ENCODE data around the gene NDOR1. TPM values are rescaled to one million over a fixed set of nuclear protein-coding genes. Genes with fewer than 3 reads are reported as not detected.

NDOR1 gene
- 3.6 TPM in 2 replicates for total RNA-seq

DNA sequence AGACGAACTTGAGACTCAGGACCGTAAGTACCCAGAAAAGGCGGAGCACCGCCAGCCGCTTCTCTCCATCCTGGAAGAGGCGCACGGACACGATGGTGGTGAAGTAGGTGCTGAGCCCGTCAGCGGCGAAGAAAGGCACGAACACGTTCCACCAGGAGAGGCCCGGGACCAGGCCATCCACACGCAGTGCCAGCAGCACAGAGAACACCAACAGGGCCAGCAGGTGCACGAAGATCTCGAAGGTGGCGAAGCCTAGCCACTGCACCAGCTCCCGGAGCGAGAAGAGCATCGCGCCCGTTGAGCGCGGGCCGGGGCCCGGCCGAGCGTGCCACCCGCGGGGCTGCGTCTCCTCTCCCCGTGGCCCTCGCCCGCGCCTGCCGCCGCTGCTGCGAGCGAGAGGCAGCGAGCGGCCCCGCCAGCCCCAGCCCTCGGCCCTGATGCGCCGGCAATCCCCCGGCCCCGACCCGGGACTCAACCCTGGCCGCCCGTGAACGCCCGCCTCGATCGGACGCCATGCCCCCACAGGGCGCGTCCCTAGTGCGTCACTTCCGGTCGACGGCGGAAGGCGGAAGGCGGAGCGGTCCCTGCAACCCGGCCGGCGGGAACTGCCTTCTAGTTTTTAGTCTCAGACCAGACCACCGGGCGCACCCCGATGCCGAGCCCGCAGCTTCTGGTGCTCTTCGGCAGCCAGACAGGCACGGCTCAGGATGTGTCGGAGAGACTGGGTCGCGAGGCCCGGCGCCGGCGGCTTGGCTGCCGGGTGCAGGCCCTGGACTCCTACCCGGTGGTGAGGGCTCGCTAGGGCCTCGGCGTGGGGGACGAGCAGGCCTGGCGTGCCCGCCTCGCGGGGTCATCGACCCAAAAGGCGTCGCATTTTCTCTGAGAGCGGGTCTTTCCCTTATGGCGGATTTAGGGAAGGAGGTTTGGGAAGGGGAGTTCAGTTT lies at the start of gene NDOR1, which contains the start of gene TMEM203:
Gene NDOR1 (plus strand): TSS at position 575 of the 944 bp plus-strand sequence. CDS start 78 bp downstream, at position 653.
Gene TMEM203 (minus strand): TSS at position 523 of the 944 bp plus-strand sequence. CDS start 234 bp downstream, at position 289.

GRCh38 chr9:137169896-137170358 lies 35.6 kb upstream of the NDOR1 start, which contains the start of gene LRRC26:
LRRC26 (minus strand) TSS chr9:137170051; CDS start chr9:137169943, 108 bp downstream.

GRCh38 chr9:137188490-137189296 lies 16.8 kb upstream of the NDOR1 start, which contains the start of the genes ANAPC2 and SSNA1:
ANAPC2 (minus strand) TSS chr9:137188560; CDS start chr9:137188532, 28 bp downstream.
SSNA1 (plus strand) TSS chr9:137188676; CDS start chr9:137188727, 51 bp downstream.

GRCh38 chr9:137200311-137201204 lies 4.9 kb upstream of the NDOR1 start, which contains the start of gene TPRN:
TPRN (minus strand) TSS chr9:137200741; CDS start chr9:137200711, 30 bp downstream.

DNA sequence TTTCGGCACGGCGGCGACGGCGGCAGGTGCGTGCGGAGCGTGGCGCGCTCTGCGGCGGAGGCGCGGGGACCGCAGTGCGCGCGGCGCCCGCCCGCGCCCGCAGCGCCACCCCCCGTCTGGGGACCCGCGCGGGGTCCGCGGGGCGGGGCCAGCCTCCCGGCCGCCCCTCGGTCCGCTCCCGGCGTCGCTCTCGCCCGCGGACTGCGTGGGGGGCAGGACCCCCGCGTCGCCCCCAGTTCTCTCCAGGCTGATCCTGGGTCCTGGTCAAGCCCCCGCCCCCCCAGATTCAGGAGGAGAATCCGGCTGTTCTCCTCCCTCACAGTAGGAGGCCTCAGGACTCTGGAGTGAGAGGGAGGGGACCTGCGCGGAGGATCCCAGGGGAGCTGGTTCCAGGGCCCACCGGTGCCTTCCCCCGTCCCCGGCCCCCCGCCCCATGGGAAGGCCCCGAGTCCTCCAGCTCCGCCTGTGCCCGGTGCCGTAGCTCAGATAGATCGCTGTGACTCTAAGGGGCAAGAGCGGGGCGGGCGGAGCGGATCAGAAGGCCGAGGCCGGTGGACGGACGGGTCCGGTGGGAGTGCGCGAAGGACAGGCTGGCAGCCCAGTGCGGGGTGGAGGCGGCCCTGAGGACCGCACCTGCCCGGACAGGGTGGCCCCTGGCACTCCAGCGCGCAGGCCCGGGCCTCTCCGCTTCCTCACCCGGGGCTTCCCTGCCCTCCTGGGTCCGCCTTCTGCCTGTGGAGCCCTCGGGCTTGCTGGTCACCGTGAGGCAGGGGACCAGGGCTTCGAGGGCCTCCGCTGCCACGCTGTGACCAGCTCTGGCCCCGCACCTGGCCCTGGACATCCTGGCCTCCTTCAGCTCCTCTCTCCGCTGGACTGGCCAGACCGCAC lies 16.9 kb downstream of the NDOR1 start, which contains the start of gene RNF208:
Gene RNF208 (minus strand): TSS at position 51 of the 888 bp plus-strand sequence. CDS start 1,028 bp downstream, outside the sequence.

DNA sequence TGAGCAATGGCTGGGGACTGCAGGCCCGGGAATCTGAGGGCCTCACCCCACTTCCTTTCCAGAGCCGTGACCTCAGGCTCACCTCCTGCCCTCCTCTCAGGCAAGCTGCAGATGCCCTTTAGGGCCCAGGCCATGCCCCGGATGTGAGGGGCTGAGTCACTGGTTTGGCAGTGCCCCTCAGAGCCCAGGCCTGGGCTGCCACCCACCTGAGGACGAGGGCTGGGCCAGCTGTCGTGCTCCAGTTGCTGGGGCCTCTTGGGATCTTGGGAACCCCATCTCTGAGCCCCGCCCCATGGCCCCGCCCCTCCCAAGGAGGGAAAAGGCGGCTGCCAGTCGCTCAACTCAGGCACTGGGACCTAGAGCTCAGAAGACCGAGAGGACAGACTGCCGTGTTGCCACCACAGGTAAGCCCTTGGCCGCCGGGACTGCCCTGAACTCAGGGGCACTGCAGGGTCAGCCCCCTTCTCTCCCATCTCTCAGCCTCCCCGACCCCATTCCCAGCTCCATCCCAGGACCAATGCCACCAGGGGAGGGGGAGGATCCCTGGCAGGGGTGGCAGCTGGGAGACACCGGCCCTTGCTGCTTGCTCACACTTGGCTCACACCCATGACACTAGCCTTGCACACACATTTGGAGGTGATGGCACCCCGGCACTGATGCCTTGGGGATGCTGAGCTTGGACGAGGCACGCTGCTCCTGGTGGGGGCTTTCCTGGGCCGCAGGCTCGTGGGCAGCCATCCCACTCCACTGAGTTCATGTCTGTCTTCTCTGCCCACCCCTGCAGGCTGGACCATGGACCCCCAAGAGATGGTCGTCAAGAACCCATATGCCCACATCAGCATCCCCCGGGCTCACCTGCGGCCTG lies 19.6 kb downstream of the NDOR1 start, which contains the start of gene CYSRT1:
Gene CYSRT1 (plus strand): TSS at position 345 of the 865 bp plus-strand sequence. CDS start 448 bp downstream, at position 793.

GRCh38 chr9:137227054-137227852 lies 21.8 kb downstream of the NDOR1 start, which contains the start of gene RNF224:
RNF224 (plus strand) TSS chr9:137227502; CDS start chr9:137228336, 834 bp downstream.

GRCh38 chr9:137230705-137231371 lies 25.3 kb downstream of the NDOR1 start, which contains the start of gene SLC34A3:
SLC34A3 (plus strand) TSS chr9:137230901; CDS start chr9:137231703, 802 bp downstream.

GRCh38 chr9:137240841-137241489 lies 35.5 kb downstream of the NDOR1 start, which contains the start of gene TUBB4B:
TUBB4B (plus strand) TSS chr9:137241287; CDS start chr9:137241361, 74 bp downstream.

GRCh38 chr9:137251194-137251461 lies 45.6 kb downstream of the NDOR1 start, which contains the start of gene STPG3:
STPG3 (plus strand) TSS chr9:137251286; CDS start chr9:137251287, 1 bp downstream.

DNA sequence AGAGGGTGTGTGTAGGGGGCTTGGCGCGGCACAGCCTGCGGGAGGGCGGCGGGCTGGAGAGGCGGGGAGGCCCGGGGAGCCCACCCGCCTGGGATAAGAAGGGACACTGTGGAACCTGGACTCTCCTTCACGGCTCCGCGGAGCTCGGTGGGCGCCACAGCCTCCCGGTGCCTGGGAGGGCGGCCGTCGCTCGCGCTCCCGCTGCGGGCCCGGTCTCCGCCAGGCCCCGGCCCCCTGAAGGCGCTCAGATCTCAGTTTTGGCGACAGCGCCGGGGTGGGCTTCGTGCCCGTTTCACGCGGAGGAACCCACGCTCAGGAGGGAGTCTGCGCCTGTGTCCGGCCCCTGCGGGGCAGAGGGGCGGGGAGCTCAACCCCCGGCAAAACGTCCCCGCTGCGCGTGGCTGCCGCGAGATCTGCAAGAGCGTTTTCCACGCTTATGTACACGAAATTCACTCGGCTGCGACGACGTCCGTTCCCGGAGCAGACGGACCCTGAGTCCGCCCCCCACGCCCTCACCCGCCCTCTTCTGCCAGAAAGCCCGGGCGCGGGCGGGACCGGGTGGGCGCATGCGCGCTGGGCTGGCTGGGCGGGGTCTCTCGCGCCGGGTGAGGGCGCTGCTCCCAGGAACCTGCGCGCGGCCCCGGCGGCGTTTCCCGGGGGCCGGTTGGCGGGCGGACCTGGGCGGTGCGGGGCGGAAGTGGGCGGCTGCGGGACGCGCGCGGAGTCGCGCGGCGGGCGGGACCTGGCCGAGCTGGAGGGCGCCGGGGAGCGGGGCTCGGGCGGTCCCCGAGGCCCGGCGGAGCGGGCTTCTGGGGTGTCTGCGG lies 49.3 kb downstream of the NDOR1 start, which contains the start of gene NELFB:
Gene NELFB (plus strand): TSS at position 704 of the 824 bp plus-strand sequence.

Other genes starting within 250 kb of the NDOR1 start
- gene PTGDS, start 228.2 kb upstream of the NDOR1 start, total RNA-seq = 0.65 TPM in 1 of 2 replicates, not detected in the other
- not detected in 2 replicates for gene LCNL1, start 222.7 kb upstream of the NDOR1 start, total RNA-seq
- gene PAXX, start 213.3 kb upstream of the NDOR1 start, total RNA-seq = 18.8 and 26.0 TPM in 2 replicates
- 0.32 TPM in 1 of 2 replicates, not detected in the other for gene CLIC3, start 209.1 kb upstream of the NDOR1 start, total RNA-seq
- gene ABCA2, start 177.5 kb upstream of the NDOR1 start, total RNA-seq = 4.0 and 8.4 TPM in 2 replicates
- not detected in 2 replicates for gene FUT7, start 173.6 kb upstream of the NDOR1 start, total RNA-seq
- 28.3 and 29.2 TPM in 2 replicates for gene NPDC1, start 159.5 kb upstream of the NDOR1 start, total RNA-seq
- not detected in 2 replicates for gene ENTPD2, start 151.6 kb upstream of the NDOR1 start, total RNA-seq
- 15.3 and 19.3 TPM in 2 replicates for gene SAPCD2, start 135.1 kb upstream of the NDOR1 start, total RNA-seq
- gene UAP1L1, start 128.2 kb upstream of the NDOR1 start, total RNA-seq = 6.2 and 15.8 TPM in 2 replicates
- gene MAN1B1, start 118.7 kb upstream of the NDOR1 start, total RNA-seq = 57.0 and 64.3 TPM in 2 replicates
- gene DPP7, start 91.0 kb upstream of the NDOR1 start, total RNA-seq = 63.1 and 69.8 TPM in 2 replicates
- gene GRIN1, start 66.5 kb upstream of the NDOR1 start, total RNA-seq = under 0.01 TPM in 2 replicates
- not detected in 2 replicates for gene LRRC26, start 35.6 kb upstream of the NDOR1 start, total RNA-seq
- not detected in 2 replicates for gene TMEM210, start 33.6 kb upstream of the NDOR1 start, total RNA-seq
- gene ANAPC2, start 17.1 kb upstream of the NDOR1 start, total RNA-seq = 22.7 and 24.6 TPM in 2 replicates
- gene SSNA1, start 17.0 kb upstream of the NDOR1 start, total RNA-seq = 105 and 126 TPM in 2 replicates
- gene TPRN, start 5.0 kb upstream of the NDOR1 start, total RNA-seq = 4.6 and 5.5 TPM in 2 replicates
- 30.9 and 34.1 TPM in 2 replicates for gene TMEM203, start 52 bp upstream of the NDOR1 start, total RNA-seq
- 0.32 TPM in 1 of 2 replicates, not detected in the other for gene RNF208, start 16.5 kb downstream of the NDOR1 start, total RNA-seq
- 0.32 TPM in 1 of 2 replicates, not detected in the other for gene CYSRT1, start 19.5 kb downstream of the NDOR1 start, total RNA-seq
- not detected in 2 replicates for gene RNF224, start 21.8 kb downstream of the NDOR1 start, total RNA-seq
- not detected in 2 replicates for gene SLC34A3, start 25.2 kb downstream of the NDOR1 start, total RNA-seq
- 222 and 249 TPM in 2 replicates for gene TUBB4B, start 35.6 kb downstream of the NDOR1 start, total RNA-seq
- gene STPG3, start 45.6 kb downstream of the NDOR1 start, total RNA-seq = not detected in 2 replicates
- gene NELFB, start 49.6 kb downstream of the NDOR1 start, total RNA-seq = 61.4 and 67.0 TPM in 2 replicates
- gene TOR4A, start 72.0 kb downstream of the NDOR1 start, total RNA-seq = 29.3 and 39.0 TPM in 2 replicates
- gene NRARP, start 96.6 kb downstream of the NDOR1 start, total RNA-seq = 25.1 and 46.1 TPM in 2 replicates
- gene EXD3, start 217.5 kb downstream of the NDOR1 start, total RNA-seq = 18.8 and 22.0 TPM in 2 replicates
- gene NOXA1, start 217.7 kb downstream of the NDOR1 start, total RNA-seq = 0.46 and 0.65 TPM in 2 replicates
- not detected in 2 replicates for gene ENTPD8, start 235.7 kb downstream of the NDOR1 start, total RNA-seq